GM19035 (cell line): ENCODE measurements around the gene CRYBB1.
A peak's percentile ranks its signal among the peaks of the same experiment; 100 is the strongest.

Experiments
- ATAC-seq: cut with Tn5 transposase; IDR thresholded peaks from one replicate; pipeline ENCODE4 v1.9.1; 2021; ENCODE audit not compliant: unreplicated experiment

Gene CRYBB1

DNA sequence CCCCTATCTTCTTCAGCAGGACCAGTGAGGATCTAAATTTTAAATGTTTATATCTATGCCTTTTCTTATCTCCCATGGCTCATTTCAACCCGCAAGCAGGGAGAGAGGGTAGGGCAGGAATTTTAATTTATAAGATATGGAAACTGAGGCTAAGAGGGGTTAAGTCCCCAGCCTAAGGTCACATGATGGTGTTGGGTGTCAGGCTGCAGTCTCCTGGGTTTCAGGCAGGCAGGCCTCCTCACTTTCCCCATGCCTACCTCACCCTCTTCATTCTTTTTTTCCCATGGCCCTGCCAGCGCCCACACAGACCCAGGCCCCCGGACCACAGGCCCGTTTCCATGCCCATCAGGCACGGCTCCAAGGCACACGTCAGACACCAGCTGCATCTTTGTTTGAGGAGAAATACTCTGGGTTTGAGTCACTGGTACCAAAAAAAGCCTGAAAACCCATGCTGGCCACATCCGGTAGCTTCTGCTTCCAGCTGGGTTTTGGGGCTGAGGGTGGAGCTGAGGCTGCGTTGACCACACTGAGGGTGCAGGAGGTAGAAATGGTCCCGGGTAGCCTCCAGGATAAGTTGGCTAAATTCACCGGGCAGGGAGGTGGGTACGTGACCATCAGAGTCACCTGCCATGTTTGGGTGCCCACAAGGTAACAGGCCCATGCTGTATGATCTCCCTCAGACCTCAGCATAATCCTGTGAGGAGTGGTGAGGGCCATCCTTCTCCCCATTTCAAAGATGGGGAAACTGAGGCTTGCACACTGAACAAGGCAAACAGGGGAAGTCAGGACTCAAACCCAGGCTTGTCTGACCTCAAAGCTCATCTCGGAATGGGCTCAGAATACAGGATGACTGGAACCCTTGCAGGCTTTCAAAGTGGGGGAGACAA, 7.5 kb downstream of the CRYBB1 start:
- ATAC-seq, result peak; percentile 77

DNA sequence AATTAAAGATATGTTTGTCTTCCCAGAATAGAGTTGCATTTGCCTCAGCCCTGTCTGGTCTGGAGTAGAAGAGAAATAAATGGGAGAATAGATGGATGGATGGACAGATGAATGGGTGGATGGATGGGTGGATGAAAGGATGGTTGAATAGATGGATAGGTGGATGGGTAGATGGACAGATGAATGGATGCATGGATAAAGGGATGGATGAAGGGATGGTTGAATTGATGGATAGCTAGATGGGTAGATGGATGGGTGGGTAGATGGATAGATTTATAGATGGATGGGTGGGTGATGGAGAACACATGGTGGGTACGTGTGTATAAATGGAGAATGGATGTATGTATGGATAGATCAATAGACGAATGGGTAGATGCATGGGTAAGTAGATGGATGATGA, 8.5 kb downstream of the CRYBB1 start:
- no peak for ATAC-seq

DNA sequence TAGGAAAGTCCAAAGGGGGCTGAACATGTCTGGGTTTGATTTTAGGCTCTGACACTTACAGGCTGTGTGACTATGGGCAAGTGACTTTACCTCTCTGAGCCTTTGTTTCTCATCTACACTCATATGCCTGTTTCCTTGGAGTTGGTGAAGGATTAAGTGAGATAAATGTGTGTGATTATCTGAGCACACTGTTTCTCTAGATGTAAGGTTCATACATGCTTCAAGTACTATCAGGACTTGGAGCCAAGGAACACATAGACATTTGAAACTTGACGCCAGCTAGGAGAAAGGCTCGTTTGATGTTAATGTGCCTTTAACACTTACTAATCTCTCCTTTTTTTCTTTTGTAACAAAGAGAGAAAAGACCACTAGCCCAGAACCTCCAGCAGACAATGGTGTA, 9.7 kb downstream of the CRYBB1 start:
- no peak for ATAC-seq

DNA sequence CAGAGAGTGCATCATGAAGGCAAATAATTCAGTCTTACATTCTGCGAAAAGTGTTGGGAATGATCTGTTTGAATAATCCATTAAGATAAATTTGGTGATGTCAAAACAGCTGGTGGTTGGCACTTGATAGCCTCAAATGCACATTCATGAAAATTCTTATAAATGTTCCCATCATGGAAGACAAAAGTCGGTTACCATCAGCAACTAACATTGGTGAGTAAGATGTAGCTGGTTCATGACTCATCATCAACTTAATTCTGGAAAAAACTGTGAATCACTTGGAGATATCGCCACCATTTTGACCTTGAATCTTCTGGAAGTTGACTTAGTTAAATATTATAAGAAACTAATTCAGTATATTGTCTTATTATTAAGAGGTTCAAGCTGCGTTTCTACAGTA, 11.2 kb downstream of the CRYBB1 start:
- no peak for ATAC-seq

DNA sequence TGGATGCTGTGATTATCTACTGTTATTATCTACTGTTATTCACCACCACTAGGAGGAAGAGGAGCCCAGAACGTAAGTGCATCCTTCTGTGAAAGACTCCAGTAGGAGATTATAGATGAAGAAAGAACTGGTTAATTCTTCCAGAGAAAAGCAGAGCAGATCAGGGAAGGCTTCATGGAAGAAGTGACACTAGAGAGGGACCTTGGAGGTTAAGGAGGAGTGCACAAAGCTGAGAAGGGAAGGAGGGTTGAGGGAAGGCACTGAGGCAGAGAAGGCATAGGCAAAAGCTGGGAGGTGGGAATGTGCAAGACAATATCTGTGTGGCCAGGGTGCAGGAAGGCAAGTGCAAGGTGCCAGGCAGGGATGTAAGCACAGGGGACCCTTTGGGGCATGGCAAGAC, 13.5 kb downstream of the CRYBB1 start:
- ATAC-seq, result no peak

DNA sequence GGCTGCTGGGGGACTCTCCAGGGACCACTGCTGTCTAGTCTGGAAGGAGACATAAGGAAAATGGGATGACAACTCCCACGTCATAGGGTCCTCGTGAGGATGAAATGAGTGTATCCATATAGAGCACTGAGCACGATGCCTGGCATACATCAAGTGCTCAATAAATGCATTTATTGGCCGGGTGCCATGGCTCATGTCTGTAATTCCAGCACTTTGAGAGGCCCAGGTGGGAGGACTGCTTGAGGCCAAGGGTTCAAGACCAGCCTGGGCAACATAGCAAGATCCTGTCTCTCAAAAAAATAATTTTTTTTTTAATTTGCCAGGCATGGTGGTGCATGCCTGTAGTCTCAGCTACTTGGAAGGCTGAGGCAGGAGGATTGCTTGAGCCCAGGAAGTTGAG, 15.7 kb downstream of the CRYBB1 start:
- no peak for ATAC-seq

DNA sequence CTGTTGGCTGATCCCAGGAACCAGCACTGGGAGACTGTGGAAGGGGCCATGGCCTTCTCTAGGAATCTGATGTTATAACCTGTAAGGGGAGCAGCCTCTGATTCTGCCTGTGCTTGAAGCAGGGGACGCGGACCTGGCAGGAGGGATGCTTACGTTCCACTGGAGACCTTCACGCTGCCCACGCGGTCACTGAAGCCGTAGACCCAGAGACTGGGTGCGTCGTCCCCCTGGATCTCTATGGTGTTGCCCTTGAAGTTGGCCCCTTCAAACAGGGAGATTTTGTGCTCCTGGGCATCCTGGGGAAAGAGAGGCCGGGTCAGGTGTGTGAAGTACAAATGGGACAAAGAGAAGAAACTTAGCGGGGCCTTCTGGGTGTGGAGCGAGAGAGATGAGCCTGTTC, 16.1 kb downstream of the CRYBB1 start:
- ATAC-seq, result no peak

DNA sequence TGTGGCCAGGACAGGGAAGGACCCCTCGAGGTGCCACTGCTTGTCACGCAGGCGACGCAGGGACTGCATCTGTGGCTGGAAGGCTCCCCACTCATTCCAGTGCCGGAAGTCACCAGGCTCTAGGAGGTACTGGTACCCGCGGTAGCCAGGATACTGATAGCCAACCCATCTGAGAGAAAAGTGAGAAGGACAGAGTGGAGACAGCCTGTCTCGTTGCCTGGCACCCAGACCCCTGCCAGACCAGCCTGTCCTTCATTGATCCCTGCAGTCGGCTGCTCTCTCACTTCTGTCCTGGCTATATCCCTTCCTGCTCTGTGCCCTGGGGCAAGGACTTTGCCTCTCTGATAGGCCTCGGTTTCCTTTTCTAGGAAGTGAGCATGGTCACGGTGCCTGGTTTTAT, 18.3 kb downstream of the CRYBB1 start:
- no peak for ATAC-seq

DNA sequence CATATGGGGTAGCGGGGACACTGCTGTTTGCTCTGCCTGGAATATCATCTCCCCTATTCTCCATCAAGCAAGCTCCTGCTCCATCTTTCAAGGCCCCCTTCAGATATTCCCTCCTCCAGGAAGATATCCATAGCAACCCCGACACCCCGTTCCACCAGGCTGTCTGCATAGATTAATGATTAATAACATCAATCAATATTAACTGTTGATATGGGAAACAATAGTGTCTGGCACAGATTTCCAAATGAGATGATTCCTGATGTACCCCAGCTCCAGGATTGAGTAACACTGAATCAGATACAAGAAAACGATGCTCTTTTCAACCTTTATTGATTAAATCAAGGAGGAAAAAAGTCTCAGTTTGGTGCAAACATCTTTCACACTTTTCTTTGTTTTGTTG, 20.3 kb downstream of the CRYBB1 start:
- no peak for ATAC-seq

DNA sequence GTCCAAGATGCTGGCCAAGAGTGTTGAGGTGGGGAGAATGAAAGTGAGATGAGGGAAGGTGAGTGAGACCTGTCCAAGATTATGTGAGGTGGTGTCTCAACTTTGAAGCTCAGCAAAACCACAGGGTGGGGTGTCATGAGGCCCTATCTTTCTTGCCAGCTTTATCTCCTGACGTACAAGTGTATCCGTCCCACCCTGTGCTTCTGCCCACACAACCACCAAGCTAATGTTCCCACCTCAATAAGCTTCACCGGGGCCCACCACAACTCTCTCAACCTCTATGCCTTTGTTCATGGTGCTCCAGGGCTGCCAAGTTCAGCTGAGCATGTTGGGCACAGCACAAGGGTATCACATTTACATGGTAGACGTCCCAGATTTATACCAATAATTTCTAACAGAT, 20.8 kb downstream of the CRYBB1 start:
- no peak for ATAC-seq

DNA sequence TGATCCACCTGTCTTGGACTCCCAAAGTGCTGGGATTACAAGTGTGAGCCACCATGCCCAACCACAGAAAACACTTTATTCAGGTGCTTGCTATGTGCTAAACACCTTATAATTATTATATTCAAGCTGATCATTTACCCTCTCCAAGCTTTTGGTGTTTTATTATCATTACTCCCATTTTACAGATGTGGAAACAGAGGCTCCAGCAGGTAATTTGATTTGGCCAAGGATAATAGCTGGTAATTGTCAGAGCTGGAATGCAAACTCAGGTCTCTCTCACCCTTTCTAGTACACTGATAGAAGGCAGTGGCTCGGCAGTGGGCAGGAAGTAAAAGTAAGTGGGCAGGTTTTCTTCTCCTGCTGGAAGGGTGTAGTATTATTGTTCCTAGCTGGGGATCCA, 24.1 kb downstream of the CRYBB1 start:
- no peak for ATAC-seq

DNA sequence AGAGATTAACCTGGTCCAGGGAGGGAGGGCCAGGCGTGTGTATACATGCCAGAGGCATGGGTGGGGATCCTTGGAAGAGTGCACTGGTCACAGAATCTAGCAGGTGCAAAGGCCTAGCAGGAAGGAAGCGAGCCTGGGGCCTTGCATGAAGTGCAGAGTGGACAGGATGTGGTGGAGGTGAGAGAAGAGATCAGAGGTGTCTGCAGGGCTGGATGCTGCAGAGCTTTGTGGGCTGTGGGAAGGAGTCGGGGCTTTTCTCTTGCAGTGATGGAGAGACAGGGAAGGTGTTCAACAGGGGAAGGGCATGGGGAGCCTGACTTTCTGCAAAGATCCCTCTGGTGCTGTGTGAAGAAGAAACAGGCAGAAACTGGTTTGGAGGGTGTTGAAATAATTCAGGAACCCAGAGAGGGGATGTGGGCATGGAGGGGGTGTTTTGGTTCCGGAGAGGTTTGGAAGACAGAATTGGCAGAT, 25.4 kb downstream of the CRYBB1 start:
- ATAC-seq, result no peak

DNA sequence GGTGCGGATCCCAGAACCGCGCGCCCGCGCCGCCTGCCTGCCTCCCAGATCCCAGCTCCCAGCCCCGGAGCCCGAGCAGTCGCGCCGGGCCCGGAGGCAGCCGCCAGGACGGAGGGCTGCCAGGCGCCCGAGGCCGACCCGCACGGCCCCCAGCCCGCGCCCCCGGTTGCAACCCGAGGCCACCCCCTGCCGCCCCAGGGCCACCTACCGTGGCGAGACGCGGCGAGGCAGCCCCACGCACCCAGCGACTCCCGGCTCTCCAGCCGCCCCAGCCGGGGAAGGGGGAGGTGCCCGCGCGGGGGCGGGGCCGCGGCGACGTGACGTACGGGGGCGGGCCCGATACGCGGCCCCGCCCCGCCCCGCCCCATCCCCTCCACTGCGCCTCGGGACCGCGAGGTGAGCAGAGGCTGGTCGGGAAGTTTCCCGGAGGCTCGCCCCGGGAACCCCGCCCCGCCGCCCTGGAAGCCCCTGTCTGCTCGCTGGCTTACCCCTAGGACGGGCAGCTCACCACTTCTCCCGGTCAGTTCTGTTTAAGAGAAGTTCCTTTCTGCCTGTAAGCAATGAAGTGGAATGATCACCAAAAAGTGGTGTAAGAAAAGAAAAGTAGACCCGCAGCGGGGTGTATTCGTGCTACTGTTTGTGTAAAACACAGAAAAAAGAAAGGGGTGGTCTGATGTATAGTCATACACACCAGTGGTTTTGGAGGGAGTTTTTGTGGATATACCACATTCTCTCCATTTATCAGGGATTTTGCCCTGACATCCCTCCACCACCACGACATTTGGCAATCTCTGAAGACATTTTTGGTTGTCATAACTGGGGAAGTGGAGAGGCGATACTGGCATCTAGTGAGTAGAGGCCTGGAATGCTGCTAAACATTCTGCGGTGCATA, 27.7 kb downstream of the CRYBB1 start, which contains the start of gene TPST2:
TPST2 (minus strand) TSS at position 288 of the 892 bp plus-strand sequence. CDS start 48,502 bp downstream, outside the sequence.
- ATAC-seq, result peak; percentile 74

DNA sequence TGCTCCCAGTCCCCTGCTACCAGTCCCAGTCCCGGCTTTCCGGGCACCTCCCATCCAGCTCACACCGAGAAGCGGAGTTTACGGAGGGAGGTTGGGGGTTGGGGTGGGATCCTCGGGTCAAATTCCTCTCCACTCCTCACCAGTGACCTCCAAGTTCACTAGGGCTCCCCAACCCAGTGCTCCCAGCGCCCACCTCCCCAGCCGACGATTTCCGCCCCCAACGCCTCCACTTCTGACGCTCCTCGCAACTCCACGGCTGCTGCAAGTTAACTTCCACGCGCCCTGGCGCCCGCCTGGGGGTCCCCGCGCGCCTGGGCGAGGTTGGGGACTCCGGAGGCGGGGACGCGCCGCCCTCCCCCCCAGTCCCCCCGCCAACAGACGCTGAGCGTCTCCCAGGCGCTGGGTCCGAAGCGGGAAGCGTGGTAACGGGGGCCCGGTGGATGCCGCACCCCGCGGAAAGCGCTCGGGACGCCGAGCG, 28.4 kb downstream of the CRYBB1 start:
- peak; percentile 28 for ATAC-seq

DNA sequence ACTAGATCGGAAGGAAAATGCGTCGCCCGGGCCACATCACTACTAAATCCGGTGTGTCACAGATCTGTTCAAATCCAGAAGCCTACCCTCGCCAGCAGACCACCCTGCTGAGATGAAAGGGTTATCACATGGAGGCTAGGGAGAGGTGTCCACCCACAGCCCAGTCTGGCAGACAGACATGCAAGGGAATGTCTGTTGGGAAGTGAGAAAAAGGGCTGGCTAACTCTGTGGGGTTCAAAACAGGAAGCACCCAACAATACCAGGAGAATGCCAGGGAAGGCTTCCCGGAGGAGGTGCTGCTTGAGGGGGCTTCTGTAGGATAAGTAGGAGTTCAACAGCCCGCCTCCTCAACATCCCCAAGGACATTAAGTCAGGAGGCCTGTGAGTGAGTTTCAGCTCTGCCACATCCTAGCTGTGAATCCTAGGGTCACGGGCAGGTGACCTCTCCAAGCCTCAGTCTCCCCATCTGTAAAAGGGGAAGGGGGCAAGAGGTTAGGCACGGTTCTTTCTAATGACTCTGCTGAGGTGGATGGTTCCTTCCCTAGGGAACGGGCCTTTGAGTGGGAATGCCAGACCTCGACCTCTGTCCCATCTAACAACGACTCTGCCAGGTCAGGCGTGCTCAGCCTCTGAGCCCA, 29.0 kb downstream of the CRYBB1 start:
- ATAC-seq, result no peak

DNA sequence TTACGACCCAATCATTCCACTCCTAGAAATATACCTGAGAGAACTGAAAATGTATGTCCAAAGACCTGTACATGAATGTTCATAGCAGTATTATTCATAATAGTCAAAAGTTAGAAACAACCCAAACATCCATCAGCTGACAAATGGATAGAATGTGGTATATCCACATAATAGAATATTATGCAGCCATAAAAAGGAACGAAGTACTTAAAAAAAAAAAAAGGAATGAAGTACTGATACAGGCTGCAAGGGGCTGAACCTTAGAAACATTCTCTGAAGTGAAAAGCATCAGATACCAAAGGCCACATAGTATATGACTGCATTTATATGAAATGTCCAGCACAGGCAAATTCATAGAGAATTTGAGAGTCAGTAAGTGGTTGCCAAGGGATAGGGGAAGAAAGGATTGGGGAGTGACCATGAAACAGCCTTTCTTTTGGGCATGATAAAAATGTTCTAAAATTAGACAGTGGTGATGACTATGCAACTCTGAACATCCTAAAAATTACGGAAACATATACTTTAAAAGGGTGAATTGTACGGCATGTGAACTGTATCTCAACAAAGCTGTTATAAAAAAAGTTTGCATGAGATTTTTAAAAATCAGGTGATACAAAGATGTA, 29.7 kb downstream of the CRYBB1 start:
- no peak for ATAC-seq

DNA sequence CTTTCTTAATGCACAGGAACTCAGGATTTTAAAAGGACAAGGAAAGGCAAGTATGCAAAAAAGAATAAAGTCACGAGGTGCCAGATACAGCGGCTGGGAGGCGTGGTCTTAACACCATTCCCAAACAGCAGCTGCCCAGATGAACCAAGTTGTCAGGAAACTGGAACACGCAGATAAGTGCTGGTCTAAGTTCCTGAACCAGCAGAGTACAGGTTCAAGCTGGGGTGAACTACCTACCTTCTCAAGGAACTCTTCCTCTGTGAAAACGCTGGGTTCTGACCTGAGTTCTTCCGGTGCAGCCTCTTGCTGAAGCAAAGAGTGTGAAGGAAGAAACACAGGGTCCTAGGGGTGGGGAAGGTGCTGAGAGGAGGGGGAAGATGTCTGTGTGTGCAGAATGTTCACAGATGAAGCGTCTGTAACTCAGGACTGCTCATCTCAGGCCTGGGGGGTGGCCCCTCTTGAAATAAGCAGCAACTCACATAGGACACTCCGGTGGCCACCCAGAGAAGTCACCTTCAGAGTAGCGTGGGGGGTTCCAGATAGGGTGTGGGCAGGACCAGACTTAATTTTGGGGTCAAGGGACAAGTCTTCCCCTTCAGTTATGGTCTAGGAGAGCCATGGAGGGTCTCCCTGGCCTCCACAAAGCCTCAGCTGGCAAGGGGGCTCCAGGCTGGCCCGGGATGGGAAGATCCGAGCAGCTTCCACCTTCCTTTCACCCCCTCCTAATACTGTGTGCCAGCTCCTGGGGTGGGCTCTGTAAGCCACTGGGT, 31.1 kb downstream of the CRYBB1 start:
- ATAC-seq, result no peak

DNA sequence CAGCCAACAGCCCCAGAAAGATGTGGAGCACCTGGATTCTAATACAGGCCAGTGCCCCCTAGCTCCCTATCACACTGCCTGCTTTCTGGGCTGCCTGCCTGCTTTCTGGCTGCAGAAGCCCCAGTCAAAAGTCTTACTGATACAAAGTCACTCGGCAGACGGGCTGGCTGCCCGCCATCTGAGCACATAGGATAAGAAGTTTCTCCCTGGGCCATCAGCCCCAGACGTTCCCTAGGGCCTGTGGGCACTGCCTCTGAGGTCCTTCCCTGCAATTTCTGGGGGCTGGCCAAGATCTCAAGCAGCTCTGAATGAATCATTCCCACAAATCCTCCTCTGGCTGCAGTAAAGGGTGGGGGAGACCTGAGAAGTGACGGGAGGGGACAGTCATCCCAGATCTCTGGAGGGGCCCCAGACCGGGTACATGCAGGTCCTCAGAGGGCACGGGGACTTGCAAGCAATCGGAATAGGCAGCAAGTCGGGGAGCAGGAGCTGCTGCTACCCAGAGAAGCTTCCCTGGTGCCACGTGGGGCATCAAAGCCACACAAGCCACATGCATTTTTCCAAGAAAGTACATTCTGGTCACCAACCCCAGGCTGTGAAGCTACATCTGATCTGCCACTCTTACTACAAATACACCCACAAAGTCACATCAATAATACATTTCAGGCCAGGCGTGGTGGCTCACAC, 32.6 kb downstream of the CRYBB1 start:
- ATAC-seq, result no peak

DNA sequence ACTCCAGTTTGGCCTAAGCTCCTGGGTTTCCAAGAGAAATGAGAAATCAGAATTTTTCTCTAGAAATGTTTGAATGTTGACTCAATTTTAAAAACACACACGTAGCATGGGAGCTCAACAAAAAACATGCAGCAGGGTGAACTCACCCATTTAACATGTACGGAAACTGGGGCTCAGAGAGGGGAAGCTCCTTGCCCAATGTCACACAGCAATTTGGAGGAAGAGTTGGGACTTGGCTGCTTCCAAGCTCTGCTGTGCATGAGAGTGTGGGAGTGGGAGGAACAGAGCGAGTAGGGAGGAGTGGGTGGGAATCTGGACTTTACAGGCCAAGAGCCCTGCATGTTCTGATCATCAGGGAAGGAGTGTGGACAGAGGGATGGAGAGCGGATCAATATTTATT, 33.8 kb downstream of the CRYBB1 start:
- no peak for ATAC-seq
